ENCODE measurements around the gene AK3. TPM values are rescaled to one million over a fixed set of nuclear protein-coding genes. Genes with fewer than 3 reads are reported as not detected.

The AK3 gene
- total and polyA plus RNA-seq, 2 of the 8 experiments (the other 6 are each of a cell fraction or from before 2014, with no cell fraction given) = 8.9 to 30.0 TPM

DNA sequence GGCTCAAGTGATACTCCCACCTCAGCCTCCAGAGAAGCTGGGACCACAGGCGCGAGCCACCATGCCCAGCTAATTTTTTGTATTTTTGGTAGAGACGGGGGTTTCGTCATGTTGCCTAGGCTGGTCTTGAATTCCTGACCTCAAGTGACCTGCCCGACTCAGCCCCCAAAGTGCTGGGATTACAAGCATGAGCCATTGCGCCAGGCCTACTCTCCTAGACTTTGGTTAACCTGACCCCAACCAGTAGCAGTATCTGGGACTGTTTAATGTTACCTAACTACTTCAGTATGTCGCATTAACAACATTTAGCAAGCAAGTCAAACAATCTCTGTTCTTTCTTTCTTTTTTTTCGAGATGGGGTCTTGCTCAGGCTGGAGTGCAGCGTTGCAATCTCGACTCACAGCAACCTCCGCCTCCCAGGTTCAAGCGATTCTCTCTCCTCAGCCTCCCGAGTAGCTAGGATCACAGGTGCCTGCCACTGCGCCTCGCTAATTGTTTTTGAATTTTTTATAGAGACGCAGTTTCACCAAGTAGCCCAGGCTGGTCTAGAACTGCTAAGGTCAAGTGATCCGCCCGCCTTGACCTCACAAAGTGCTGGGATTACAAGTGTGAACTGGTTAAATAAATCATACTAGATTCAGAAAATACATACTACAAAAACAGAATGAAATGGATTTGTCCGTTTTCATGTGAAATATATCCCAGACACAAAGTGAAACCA, 2.0 kb downstream of the AK3 start (continued):
- TF ChIP-seq TAF7 (optimal IDR thresholded peaks at IDR 0.05; ENCODE audit: borderline replicate concordance, low read depth, low read length) (no peak), RBBP5 (IDR thresholded peaks at IDR 0.05; ENCODE audit: borderline replicate concordance, low read depth, low read length) (no peak), KDM5A (IDR thresholded peaks at IDR 0.05; ENCODE audit: low read length) (no peak), SIX5 (IDR thresholded peaks at IDR 0.05; ENCODE audit: low read depth, low read length) (no peak), RFX5 (IDR thresholded peaks at IDR 0.05; ENCODE audit: borderline replicate concordance, low read depth, low read length) (no peak), RAD21 (IDR thresholded peaks at IDR 0.05 in 1 of 2, conservative IDR thresholded peaks at IDR 0.05 in 1 of 2; ENCODE audit: low read depth in 2 of 2, low read length in 2 of 2) (no peak), JUN (IDR thresholded peaks at IDR 0.05; ENCODE audit: low read depth, low read length) (no peak), CBX5 (IDR thresholded peaks at IDR 0.05; ENCODE audit: low read depth, low read length) (no peak)
- TF ChIP-seq, protein P1, sequence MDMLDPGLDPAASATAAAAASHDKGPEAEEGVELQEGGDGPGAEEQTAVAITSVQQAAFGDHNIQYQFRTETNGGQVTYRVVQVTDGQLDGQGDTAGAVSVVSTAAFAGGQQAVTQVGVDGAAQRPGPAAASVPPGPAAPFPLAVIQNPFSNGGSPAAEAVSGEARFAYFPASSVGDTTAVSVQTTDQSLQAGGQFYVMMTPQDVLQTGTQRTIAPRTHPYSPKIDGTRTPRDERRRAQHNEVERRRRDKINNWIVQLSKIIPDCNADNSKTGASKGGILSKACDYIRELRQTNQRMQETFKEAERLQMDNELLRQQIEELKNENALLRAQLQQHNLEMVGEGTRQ (IDR thresholded peaks at IDR 0.05; ENCODE audit: low read length) = no peak

Data from H1 (cell line).